HG03045 (cell line): ENCODE results near the gene ALOX12.
"Not testable (repeated sequence)": the region's sequence is repeated elsewhere in the genome, so short reads cannot be mapped to it uniquely, and the experiment has no call there.

ENCODE experiments used
- ATAC-seq: cut with Tn5 transposase; IDR thresholded peaks from one replicate; pipeline ENCODE4 v1.9.1; 2021; ENCODE audit warnings: mild to moderate bottlenecking, moderate library complexity; ENCODE audit not compliant: unreplicated experiment

The ALOX12 gene

DNA sequence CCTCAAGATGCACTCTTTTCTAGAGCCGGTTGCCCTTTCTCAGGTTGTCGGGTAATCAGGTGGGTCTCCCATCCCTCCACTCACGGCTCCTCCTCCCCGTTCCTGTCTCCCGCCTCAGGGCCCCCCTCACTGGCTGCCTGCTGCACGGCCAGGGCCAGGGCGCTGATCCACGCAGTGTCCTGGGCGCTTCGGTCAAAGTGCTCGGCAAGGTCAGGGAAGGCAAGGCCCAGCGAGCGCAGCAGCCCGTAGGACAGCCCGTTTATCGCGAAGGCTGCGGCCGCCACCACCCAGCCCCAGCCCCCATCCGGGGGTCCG lies 47.3 kb downstream of the ALOX12 start:
- ATAC-seq, result no peak

DNA sequence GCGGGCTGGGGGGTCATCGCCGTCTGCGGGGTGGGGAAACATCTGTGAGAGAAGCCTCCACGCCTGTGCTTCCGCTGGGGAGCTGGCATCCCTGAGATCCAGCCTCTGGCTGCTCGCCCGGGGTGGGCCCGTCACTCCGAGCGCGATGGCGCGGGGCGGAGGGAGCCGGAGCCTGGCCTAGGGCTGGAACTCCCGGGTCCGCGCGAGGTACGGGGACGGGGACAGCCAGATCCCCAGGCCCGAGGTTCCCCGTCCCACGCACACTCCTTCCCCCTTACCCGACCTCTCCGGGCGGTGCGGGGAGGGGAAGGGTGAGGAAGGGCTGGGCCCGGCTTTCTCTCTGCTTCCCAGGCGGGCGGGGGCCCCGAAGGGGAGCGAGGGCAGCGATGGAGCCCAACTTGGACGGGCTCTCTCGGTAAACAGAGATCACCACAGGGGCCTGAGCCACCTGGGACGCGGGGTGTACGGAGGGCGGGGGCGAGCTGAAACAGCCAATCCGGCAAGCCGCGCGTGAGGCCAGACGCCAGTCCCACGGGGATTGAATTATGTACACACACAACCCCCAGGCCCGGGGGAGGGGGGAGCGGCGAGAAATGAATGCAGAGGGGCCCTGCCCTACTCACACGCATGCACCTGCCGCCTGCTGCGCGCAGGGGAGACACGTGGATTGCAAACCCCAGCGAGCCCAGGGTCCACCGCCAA lies 47.8 kb downstream of the ALOX12 start, which contains the start of gene SLC16A11:
Gene SLC16A11, minus strand, starts transcription at position 596 of the 702 bp plus-strand sequence. Its CDS starts 579 bp downstream, at position 17.
- no peak for ATAC-seq

DNA sequence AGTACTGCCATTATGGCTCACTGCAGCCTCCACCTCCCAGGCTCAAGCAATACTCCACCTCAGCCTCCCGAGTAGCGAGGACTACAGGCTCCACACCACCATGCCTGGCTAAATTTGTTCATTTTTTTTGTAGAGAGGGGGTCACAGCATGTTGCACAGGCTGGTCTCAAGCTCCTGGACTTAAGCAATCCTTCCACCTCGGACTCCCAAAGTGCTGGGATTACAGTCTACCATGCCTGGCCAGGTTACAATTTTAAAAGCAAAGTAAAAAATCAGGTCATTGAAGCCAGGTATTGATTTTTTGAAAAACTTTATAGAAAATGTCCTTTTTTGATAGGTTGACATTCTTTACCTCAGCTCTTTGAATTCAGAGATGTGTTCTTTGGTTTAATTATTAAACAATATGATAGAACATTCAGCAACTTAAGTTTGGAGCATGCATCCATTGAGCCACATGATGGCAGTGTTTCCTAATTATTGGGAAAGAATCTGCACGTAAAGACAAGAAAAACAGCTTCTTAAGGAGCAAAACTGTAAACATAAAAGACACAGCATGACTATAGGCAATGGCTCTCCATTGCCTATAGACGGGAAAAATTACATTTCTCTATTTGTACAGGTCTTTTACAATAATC lies 49.8 kb downstream of the ALOX12 start:
- ATAC-seq, result no peak

DNA sequence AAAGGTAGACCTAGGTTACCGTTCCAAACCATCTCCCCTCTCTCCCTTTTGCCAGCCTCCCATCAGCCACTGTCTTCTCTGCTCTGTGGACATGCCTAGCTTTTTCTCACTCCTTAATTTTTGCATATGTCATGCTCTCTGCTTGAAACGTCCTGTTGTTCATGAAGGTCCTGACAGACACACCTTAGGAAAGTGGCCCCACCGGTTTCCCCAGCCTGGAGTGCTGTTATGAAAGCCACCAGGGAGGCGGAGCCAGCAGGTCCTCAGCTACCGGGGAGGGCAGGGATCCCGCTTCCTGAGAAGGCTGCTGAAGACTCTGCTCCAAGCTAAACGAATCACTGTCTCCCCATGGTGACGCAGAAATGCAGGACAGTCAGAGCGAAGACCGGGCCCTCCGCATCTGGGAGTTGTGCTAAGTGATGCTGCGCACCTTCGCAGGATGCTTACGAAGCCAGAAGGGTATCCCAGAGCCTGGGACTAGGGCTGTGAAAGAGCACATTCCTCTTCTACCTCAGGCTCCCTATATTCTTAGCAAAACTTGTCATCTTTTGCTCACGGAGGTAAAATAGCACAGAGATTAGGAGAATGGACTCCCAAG lies 50.4 kb downstream of the ALOX12 start:
- no peak for ATAC-seq

DNA sequence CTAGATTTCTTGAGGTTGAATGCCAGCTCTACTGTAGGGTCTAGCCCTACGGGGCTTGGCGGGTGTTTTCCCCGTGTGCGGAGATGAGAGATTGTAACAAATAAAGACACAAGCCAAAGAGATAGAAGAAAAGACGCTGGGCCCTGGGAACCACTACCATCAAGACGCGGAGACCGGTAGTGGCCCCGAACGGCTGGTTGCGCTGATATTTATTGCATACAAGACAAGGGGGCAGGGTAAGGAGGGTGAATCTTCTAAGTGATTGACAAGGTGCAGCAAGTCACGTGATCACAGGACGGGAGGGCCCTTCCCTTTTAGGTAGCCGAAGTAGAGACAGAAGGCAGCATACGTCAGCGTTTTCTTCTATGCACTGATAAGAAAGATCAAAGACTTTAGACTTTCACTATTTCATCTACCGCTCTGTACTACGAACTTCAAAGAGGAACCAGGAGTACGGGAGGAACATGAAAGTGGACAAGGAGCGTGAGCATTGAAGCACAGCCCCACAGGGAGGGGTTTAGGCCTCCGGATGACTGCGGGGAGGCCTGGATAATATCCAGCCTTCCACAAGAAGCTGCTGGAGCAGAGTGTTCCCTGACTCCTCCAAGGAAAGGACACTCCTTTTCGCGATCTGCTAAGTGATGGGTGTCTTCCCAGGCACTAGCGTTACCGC lies 51.0 kb downstream of the ALOX12 start:
- ATAC-seq, result not testable (repeated sequence)

DNA sequence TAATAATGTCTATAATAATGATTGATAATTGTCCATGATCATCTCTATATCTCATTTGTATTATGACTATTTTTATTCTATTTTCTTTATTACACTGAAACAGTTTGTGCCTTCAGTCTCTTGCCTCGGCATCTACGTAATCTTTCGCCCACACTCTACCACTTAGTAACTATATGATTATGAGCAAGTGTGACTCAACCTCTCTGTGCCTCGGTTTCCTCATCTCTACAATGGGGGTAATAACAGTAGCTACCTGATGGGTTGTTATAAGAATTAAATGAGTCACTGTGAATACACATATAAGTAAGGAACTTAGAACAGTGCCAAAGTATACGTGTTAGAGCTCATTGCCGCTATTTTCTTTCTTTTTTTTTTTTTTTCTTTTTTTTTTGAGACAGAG lies 51.7 kb downstream of the ALOX12 start:
- ATAC-seq, result no peak

DNA sequence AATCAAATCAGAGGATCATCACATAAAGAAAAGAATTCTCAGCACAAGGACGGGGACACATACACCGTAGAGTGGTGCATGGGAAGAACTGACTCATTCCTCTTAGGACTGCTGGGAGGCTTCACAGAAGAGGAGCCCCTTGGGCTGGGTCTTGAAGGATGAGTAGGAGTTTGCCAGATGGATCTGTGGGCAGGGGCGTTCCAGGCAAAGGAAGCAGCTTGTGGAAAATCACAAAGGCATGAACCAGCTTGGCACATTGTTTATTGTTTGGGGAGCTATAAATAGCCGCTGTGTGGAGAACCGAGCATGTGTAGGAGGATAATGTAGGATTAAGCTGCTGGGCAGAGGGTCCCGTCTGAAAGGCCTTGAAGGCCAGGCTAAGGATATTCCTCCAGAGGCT lies 53.1 kb downstream of the ALOX12 start:
- no peak for ATAC-seq

DNA sequence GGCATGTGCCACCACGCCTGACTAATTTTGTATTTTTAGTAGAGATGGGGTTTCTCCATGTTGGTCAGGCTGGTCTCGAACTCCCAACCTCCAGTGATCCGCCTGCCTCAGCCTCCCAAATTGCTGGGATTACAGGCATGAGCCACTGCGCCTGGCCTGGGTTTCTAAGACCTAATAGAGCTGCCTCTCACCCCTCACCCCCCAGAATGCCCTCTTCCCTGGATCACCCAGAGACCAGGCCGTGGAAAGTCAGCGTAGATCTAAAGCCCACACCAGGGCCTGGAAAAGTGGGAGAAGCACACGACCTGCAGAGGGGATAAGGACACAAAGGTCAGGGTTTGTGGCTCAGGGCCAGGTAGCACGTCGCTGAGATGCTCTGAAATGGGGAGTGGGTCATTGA lies 54.7 kb downstream of the ALOX12 start:
- ATAC-seq, result not testable (repeated sequence)

DNA sequence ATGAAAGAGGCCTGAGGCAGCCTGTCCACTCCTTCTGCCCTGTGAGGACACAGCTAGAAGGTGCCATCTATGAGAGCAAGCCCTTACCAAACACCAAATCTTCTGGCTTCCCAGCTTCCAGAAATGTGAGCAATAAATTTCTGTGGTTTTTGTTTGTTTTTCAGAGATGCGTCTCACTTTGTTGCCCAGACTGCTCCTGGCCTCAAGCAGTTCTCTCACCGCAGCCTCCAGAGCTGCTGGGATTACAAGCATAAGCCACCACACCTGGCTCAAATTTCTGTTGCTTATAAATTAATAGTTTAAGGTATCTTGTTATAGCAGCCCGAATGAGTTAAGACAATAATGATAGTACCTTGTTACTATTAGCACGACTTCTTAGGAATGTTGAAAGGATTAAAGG lies 60.5 kb downstream of the ALOX12 start:
- ATAC-seq, result no peak

DNA sequence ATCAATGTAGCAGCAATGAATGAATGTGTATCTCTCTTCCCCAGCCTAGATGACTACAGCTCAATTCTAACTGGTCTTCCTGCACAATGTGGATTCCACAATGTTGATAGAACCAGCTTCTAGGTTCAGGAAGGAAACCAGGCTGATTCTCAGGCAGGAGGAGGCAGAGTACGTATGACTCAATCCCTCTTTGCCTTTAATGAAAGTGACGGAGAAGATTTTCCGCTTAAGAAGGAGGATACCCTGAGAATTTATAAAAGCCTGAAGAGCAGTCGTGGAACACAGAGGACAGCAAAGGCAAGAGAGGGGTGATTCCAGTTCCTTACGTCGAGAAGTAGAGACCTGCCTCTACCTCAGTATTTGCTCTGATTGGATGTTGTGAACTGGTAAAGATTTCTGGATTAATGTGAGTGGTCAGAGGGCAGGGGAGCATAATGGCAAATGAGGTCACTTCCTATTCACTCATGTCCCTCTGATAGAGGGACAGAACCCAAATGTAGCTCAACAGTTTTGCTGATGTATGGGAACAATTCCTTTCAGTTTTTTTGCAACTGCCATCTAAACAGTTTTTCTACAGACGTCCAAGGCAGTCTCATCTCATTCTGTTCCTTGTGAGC lies 63.1 kb downstream of the ALOX12 start:
- ATAC-seq, result no peak
